HL-60 (cell line): ENCODE results near the gene FGF14.

Experiments
- CTCF ChIP-seq: IDR thresholded peaks from one replicate; pipeline ENCODE4 v1.5.1; 2011; ENCODE audit warnings: low read length, control low read depth, inconsistent platforms; ENCODE audit not compliant: insufficient read depth
- POLR2AphosphoS5 ChIP-seq: IDR thresholded peaks from 2 replicates; pipeline ENCODE4 v1.6.1; 2012; ENCODE audit warnings: low read depth

GRCh38 chr13:102317593-102317992 lies 84.3 kb downstream of the FGF14 start:
- TF ChIP-seq CTCF, result no peak
- no peak for TF ChIP-seq POLR2AphosphoS5
